GM18867 (cell line): ENCODE data around the gene SHFL.

ENCODE experiments used
- ATAC-seq: cut with Tn5 transposase; IDR thresholded peaks from one replicate; pipeline ENCODE4 v1.9.1; 2021; ENCODE audit warnings: mild to moderate bottlenecking, moderate library complexity; ENCODE audit not compliant: unreplicated experiment

Gene SHFL

DNA sequence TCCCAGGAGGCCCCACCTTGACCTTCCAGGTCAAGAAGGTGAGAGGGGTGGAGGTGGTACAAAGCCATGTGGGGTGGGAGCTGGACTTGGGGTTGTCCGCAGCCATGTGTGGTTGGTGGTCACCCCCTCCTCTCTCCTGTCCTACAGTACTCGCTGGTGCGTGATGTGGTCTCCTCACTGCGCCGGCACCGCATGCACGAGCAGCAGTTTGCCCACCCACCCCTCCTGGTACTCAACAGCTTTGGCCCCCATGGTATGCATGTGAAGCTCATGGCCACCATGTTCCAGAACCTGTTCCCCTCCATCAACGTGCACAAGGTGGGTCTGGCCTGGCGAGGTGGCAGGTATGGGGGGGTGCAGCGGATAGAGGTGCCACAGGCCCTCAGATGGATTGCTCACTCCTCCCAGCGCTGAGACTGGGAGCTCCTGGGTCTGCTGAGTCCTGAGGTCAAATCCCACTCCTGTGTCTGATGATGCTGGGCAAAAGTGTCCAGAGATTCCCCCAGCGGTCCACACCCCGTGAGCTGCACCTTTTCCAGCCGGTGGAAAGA lies 21.8 kb downstream of the SHFL start:
- ATAC-seq = no peak

DNA sequence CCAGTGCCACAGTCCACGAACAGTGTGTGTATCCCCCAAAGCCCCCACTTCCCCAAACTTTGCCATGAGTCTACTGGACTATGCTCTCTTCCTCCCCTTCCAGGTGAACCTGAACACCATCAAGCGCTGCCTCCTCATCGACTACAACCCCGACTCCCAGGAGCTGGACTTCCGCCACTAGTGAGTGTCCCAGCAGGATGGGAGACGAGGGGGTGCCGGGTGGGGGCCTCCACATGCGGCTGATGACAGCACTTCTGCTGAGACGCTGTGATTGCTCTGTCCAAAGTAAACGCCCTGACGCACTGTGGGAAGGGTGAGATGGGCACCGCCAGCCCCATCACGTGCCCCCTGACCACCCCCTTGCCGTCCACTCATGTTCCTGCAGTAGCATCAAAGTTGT lies 23.4 kb downstream of the SHFL start:
- ATAC-seq = no peak

- ATAC-seq = no peak
Observed at GRCh38 chr19:10110076-10110971, 24.2 kb downstream of the SHFL start.

- ATAC-seq = no peak
Observed at GRCh38 chr19:10110972-10111317, 24.8 kb downstream of the SHFL start.

DNA sequence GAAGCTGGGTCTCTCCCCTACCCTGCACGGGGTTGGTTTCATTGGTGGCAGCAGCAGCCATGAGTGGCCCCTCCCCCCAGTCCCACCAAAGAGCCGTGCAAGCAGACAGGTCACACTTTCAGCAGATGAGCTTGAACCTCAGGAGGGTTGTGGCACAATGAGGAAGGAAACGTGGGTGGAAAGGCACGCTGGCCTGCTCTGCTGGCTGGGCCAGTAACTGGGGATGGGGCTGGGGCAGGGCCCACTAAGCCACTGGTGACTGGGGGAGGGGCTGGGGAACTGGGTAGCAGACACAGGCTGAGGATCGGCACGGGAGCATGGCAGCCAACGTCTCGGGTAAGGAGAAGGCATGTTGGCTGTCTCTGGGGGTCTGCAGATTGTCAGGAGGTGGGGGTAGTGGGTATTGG lies 25.3 kb downstream of the SHFL start, which contains the start of gene P2RY11:
Gene P2RY11, plus strand, starts transcription at position 289 of the 407 bp plus-strand sequence. Its CDS starts 29 bp downstream, at position 318.
- ATAC-seq = no peak

- ATAC-seq = no peak
Observed at GRCh38 chr19:10112037-10112761, 26.1 kb downstream of the SHFL start.

DNA sequence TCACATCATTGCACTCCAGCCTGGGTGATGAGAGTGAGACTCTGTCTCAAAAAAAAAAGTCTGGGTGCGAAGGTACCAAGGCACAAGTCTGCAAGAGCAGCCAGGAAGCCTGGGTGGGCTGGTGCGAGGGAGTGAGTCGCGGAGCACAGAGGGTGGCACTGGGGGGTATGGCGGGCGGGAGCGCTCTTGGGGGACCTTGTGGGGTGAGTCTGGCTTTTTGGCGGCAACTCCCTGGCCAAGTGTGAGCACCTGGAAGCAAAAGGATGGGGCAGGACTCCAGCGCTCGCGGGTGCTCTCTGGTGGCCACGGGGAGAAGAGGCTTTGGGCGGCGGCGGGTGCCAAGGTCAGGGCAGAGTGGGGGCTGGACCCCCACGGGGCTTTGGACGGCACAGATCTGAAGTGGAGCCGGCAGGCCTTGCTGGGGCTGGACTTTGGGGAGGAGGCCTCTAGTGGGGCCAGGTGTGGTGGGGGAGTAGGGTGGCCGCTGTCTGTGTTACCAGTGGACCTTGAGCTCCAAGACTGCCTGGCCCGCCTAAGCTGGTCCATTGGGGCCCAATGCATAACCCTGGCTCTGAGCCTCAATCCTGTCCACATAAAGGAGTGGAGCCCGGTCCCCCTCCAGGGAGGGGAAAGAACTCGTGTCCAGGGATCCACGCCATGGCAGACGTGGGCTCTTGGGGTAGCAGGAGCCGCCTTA lies 26.9 kb downstream of the SHFL start:
- no peak for ATAC-seq

DNA sequence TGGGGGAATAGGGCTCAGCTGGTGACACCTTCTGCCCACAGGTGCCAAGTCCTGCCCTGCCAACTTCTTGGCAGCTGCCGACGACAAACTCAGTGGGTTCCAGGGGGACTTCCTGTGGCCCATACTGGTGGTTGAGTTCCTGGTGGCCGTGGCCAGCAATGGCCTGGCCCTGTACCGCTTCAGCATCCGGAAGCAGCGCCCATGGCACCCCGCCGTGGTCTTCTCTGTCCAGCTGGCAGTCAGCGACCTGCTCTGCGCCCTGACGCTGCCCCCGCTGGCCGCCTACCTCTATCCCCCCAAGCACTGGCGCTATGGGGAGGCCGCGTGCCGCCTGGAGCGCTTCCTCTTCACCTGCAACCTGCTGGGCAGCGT lies 27.5 kb downstream of the SHFL start:
- no peak for ATAC-seq

DNA sequence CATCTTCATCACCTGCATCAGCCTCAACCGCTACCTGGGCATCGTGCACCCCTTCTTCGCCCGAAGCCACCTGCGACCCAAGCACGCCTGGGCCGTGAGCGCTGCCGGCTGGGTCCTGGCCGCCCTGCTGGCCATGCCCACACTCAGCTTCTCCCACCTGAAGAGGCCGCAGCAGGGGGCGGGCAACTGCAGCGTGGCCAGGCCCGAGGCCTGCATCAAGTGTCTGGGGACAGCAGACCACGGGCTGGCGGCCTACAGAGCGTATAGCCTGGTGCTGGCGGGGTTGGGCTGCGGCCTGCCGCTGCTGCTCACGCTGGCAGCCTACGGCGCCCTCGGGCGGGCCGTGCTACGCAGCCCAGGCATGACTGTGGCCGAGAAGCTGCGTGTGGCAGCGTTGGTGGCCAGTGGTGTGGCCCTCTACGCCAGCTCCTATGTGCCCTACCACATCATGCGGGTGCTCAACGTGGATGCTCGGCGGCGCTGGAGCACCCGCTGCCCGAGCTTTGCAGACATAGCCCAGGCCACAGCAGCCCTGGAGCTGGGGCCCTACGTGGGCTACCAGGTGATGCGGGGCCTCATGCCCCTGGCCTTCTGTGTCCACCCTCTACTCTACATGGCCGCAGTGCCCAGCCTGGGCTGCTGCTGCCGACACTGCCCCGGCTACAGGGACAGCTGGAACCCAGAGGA lies 28.0 kb downstream of the SHFL start:
- no peak for ATAC-seq

DNA sequence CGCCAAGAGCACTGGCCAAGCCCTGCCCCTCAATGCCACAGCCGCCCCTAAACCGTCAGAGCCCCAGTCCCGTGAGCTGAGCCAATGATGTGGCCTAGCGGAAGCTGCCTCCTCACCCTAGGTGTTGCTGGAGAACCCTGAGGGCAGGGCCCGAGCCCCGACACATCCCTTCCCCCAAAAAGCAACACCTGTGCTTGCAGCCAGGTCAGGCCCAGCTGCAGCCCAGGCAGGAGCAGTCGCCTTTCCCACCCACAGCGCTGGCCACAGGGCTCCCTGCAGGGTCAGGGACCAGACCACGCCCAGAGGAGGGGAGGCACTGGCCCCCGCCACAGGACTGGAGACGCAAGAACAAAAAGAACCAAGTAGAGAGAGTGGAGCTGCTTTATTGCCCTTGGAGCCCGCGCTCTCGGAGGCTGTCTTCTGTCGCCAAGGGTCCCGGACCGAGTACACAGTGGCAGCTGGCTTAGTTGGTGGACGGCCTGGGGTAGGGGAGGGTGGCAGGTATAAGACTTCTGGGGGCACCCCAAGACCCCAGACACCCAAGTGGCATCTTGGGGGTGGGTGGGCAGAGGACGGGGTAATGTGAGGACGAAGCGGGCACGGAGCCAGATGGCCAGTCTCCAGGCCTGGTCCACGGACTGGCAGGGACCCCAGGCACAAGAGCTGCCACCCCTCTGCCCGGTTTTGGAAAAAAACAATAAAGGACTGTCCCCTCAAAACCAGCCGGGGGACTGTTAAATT lies 28.7 kb downstream of the SHFL start:
- ATAC-seq = no peak

DNA sequence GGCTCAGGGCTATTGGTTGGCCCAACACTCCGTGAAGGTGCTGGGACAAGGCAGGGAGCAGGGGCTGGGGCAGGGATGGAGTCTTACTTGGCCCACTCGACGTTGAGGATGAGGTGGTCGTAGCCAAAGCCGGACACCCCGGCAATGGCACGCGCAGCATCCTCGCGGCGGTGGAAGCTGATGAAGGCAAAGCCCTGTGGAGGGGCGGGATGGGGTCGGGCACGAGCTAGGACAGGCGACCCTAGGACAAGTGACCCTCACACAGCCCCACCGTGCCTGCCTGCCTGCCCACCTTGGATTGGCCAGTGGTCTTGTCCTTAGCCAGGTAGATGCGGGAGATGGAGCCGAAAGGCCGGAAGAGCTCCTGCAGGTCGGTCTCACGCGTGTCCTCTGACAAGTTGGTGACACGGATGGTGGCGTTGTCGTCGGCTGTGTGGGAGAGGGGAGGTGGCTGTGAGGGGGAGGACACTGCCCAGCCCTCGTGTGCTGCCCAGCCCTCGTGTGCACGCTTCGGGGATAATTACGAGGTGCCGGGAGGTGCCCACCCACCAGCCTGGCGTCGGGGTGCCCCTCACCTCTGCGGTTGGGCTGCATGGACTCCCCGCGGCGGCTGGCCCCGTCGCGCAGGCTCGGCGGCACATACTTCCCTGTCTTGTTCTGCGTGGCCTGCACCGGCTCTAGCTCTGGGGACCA lies 29.4 kb downstream of the SHFL start:
- no peak for ATAC-seq

DNA sequence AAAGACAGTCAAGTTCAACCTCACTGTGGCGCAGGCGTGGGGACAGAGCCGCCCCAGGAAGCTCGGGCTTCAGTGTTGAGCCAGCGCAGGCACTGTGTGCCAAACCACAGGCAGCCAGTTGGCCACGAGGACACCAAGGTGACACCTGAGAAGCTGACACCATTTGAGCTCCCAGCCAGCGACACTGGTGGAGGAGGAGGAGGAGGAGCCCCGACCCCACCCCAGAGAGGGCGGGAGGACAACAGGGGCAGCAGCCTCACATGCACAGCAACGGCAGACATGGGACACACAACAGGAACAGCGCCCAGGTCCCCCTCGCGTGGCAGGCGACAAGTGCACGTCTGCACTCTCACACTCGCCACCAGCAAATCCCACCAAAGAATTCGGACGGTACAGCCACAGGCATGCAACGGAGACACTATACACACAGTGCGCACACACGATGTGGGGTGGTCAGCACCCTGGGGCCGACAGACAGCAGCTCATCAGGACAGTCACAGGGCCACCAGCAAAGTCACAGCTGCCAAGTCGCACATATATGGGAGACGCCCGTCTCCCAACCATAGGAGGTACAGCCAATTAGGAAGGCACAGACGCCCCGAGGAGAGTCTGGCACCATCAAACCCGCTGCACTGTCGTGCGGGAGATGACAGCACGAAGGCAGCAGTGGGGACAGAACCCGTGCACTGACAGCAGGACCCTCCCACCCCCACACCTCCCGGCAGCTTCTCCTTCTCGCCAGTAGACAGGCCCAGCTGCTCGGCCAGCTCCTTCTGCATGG lies 30.2 kb downstream of the SHFL start:
- no peak for ATAC-seq

DNA sequence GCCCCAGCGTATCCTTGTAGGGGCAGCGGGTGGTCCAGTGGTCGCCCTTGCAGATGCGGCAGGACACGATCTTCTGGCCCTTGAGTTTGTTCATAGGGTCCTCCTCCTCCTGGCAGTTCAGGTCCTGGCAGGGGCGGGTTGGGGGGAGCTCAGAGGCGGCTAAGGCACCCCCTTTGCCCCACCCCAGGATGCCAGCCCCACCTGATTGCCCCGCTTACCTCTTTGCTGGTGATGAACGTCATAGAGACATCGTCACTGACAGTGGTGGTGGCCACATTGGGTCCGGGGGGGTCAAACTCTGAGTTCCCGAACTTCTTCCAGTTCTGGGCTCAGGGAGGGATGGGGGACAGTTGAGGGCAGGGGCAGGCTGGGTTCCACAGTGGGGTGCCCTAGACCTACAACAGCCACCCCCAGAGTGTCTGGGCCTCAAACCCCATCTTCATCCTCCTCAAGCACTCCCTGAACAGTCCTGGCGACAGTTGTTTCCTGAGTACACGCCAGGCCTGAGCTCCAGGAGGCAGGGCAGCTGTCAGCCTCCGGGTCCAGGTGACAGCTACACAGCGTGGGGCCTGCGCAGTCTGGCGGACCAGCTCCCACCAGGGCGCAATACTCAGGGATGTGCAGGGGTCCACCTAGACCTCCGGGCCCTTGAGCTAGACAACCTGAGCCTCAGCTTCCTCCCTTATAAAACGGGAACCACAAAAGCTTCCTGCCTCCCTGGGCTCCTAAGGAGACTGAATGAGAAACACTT lies 30.9 kb downstream of the SHFL start:
- ATAC-seq = no peak

DNA sequence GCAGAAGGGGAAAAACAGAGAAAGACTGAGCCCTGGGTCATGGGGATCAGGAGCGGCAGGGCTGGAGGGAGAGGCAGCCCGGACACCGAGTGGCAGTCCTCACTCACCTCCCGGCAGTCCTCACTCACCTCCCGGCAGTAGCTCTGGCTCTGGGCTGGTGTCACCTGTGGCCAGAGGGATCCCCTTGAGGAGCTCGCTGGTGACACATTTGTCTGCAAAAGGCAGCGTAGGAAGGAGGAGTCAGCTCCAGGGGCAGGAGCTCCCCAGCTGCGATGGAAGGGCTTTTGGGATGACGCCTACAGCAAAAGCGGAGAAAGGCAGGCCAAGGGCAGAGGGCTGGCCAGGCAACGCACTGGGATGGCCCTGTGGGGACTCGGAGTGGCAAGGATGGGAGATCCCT lies 32.8 kb downstream of the SHFL start:
- ATAC-seq = no peak

DNA sequence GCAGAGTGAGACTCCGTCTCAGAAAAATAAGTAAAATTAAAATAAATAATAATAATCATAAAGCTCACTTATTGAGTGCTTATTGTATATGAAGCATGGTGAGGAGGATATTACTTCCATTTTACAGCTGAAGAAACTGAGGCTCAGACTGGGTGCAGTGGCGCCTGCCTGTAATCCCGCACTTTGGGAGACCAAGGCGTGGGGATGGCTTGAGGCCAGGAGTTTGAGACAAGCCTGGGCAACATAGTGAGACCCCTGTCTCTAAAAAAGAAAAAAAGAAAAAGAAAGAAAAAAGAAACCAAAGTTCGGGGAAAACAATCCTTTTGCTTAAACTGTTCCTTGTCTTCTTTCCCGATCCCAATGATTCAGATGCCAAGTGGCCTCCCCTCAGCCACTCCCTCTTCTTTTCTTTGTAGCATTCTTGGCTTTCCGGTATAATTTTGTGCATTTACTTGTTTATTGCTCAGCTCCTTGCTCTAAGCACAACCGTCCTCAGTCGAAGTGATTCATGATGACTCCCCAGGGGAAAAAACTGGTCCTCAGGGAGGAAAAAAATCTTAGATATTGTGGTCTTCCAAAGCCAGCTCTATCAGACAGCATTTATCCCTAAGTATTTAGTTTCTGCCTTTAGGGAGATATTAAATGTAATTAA lies 34.5 kb downstream of the SHFL start:
- ATAC-seq = no peak

DNA sequence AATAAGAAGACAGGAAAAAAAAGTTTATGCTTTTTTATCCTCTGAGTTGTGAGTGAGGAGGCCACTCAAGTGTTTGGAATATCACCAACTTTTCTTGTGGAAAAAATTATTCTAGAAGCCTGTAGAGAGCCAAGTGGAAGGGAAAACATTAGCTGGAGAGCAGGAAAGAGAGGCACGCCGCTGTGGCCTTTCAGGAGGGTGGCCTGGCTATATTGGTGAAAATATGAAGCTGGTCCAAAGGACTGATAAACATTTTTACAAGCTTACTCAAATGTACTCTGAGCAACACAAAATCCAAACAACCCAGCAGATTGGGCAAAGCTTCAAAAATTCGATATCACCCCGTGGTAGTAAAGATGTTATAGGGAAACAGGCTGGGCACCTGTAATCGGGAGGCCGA lies 35.9 kb downstream of the SHFL start:
- ATAC-seq = no peak

GRCh38 chr19:10124429-10124828 lies 38.3 kb downstream of the SHFL start:
- no peak for ATAC-seq
